Stomach (tissue), 9 donors: ENCODE data around the gene RNF11. TPM values are rescaled to one million over a fixed set of nuclear protein-coding genes. Genes with fewer than 3 reads are reported as not detected.

Experiments used
- DNase-seq, 2 donors: peaks; one replicate each; pipeline versions ENCODE4 v3.0.0 to v3.0.0-alpha.2; 2013 to 2019
- H3K27ac ChIP-seq, 5 donors: fragments of 200-600 bp in 4 of 5; sonication (generic) in 4 of 5; one replicate each; pipeline ENCODE4 v1.5.1; 2013 to 2019; ENCODE audit warnings: mild to moderate bottlenecking in 1 of 5, moderate library complexity in 1 of 5
- H3K27me3 ChIP-seq, 3 donors: fragments of 200-600 bp; sonication (generic); one replicate each; pipeline ENCODE4 v1.5.1; 2017 to 2019; ENCODE audit warnings: mixed run types in 1 of 3
- H3K36me3 ChIP-seq, 4 donors: fragments of 200-600 bp; sonication (generic); 1 replicate in 3 of 4; 2 replicates in 1 of 4; pipeline ENCODE4 v1.5.1; 2016 to 2019
- H3K4me1 ChIP-seq, 4 donors: fragments of 200-600 bp; sonication (generic); one replicate each; pipeline ENCODE4 v1.5.1; 2016 to 2019
- H3K4me3 ChIP-seq, 4 donors: fragments of 200-600 bp; sonication (generic) in 3 of 4; one replicate each; pipeline ENCODE4 v1.5.1; 2016 to 2019; ENCODE audit warnings: mild to moderate bottlenecking in 1 of 4
- H3K9me3 ChIP-seq, 4 donors: fragments of 200-600 bp; sonication (generic); one replicate each; pipeline ENCODE4 v1.5.1; 2016 to 2019
- EP300 ChIP-seq: sonication (generic); formaldehyde crosslinking; IDR thresholded peaks from one replicate; pipeline ENCODE4 v1.6.1; 2017; ENCODE audit warnings: antibody characterized with exemption
- POLR2A ChIP-seq, 4 donors: fragments of 450-650 bp; IDR thresholded peaks; one replicate each; pipeline ENCODE4 v1.6.1; 2016; ENCODE audit warnings: antibody characterized with exemption in 4 of 4, control low read depth in 2 of 4, mild to moderate bottlenecking in 1 of 4, moderate library complexity in 1 of 4
- POLR2AphosphoS5 ChIP-seq, 3 donors: sonication (generic); formaldehyde crosslinking; IDR thresholded peaks; one replicate each; pipeline ENCODE4 v1.6.1; 2016; ENCODE audit warnings: antibody characterized with exemption in 3 of 3
- WGBS, 5 donors: extraction: QIAGEN DNeasy Blood & Tissue Kit in 3 of 5; methylation state at CpG; one replicate each; pipeline versions ENCODE4 v1.1.5 to v1.1.7; 2013 to 2018; 5-methylcytosine and 5-hydroxymethylcytosine counted together
- intact Hi-C: fragments of 100-400 bp; cut with DNase I; formaldehyde crosslinking; loops from one replicate; pipeline ENCODE4 v1.15.1; 2023; ENCODE audit warnings: low total_unique reads
- polyA plus RNA-seq, 3 donors: library from polyadenylated mRNA; stranded (reverse); fragments of 200-250 nt; gene quantifications; one replicate each; pipeline ENCODE4 v1.2.3, GENCODE V29; 2013
- total RNA-seq, 5 donors: library from RNA; depleted of rRNA; stranded (reverse); fragments of >200 nt; gene quantifications; one replicate each; pipeline versions ENCODE4 v1.1.0 to v1.2.3, GENCODE V29; 2014 to 2016
- TF ChIP-seq, protein P1 (sequence below), 7 experiments: fragments of 450-650 bp in 4 of 7; fragments of 200-600 bp in 3 of 7; sonication (generic) in 3 of 7; IDR thresholded peaks; one replicate each; pipeline ENCODE4 v1.5.1; 2016 to 2019; ENCODE audit warnings: antibody characterized with exemption in 7 of 7, control low read depth in 2 of 7, mild to moderate bottlenecking in 1 of 7
- donor health status: healthy with polysubstance abuse.
- donor health status: Bipolar disorder and iron deficiency.
- donor health status: healthy.

Gene RNF11
- total and polyA plus RNA-seq, 8 donors = 34.6 to 120 (median 74.4) TPM

GRCh38 chr1:51313268-51313852, 77.3 kb downstream of the RNF11 start:
- Histone ChIP-seq H3K27ac (peak overlapping the region in 4 of 5 donors; percentile 55 to 85 (median 70)), H3K4me1 (peaks cover 15 to 30% (median 23%) of the 10 kb centered on the region in 4 donors), H3K9me3 (no peaks in the 10 kb centered on the region), H3K36me3 (peaks cover 0 to 27% (median 19%) of the 10 kb centered on the region in 4 donors), H3K27me3 (no peaks in the 10 kb centered on the region), H3K4me3 (no peak overlapping the region)
- 79 to 98% (median 91%) methylated on average over 5 of the region's 5 CpGs for WGBS, 5 donors
- no peak for DNase-seq
- TF ChIP-seq, protein P1, sequence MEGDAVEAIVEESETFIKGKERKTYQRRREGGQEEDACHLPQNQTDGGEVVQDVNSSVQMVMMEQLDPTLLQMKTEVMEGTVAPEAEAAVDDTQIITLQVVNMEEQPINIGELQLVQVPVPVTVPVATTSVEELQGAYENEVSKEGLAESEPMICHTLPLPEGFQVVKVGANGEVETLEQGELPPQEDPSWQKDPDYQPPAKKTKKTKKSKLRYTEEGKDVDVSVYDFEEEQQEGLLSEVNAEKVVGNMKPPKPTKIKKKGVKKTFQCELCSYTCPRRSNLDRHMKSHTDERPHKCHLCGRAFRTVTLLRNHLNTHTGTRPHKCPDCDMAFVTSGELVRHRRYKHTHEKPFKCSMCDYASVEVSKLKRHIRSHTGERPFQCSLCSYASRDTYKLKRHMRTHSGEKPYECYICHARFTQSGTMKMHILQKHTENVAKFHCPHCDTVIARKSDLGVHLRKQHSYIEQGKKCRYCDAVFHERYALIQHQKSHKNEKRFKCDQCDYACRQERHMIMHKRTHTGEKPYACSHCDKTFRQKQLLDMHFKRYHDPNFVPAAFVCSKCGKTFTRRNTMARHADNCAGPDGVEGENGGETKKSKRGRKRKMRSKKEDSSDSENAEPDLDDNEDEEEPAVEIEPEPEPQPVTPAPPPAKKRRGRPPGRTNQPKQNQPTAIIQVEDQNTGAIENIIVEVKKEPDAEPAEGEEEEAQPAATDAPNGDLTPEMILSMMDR (IDR thresholded peaks at IDR 0.05) = peak in 2 of 7 experiments; percentile 14 to 24
- no peak for TF ChIP-seq EP300
- TF ChIP-seq POLR2A (IDR thresholded peaks at IDR 0.05) = no peak
- intact Hi-C loops = no loop called here

GRCh38 chr1:51313961-51314777, 78.1 kb downstream of the RNF11 start:
- Histone ChIP-seq H3K9me3 (no peaks in the 10 kb centered on the region), H3K4me3 (no peak overlapping the region), H3K27me3 (no peaks in the 10 kb centered on the region), H3K36me3 (peaks cover 0 to 27% (median 15%) of the 10 kb centered on the region in 4 donors), H3K27ac (peak overlapping the region; percentile 33 to 85 (median 68)), H3K4me1 (peaks cover 15 to 30% (median 23%) of the 10 kb centered on the region in 4 donors)
- 37 to 48% (median 48%) methylated on average over 12 of the region's 12 CpGs for WGBS, 5 donors
- TF ChIP-seq EP300 (no peak), POLR2AphosphoS5 (IDR thresholded peaks at IDR 0.05) (peak in 1 of 3 donors; percentile 62)
- peak in 1 of 2 donors; percentile 75 for DNase-seq
- intact Hi-C loops = no loop called here

DNA sequence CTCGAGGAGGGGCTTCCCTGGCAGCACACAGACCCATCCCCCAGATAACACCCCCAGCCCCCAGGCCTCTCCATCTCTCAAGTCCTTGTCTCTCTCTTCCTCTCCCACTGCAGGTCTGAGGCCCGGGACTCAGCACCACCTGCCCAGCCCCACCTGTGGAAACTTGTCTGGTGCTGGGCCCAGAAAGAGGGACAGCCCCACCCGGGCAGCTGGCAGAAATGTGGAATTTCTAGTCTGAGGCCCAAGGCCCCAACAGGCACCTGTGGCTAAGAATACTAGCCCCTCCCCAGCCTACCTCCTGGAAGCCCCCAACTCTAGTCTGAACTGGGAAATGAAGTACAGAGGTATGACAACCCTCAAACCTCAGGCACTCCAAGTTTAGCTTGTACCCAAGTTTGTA, 78.9 kb downstream of the RNF11 start:
- Histone ChIP-seq H3K27me3 (no peaks in the 10 kb centered on the region), H3K36me3 (peaks cover 0 to 27% (median 15%) of the 10 kb centered on the region in 4 donors), H3K27ac (peak overlapping the region; percentile 9 to 85 (median 68)), H3K4me3 (no peak overlapping the region), H3K4me1 (peaks cover 15 to 30% (median 23%) of the 10 kb centered on the region in 4 donors), H3K9me3 (no peaks in the 10 kb centered on the region)
- intact Hi-C loops = no loop called here
- no peak for TF ChIP-seq POLR2AphosphoS5 (IDR thresholded peaks at IDR 0.05)
- TF ChIP-seq, protein P1 (IDR thresholded peaks at IDR 0.05) = no peak
- TF ChIP-seq POLR2A (IDR thresholded peaks at IDR 0.05) = no peak
- TF ChIP-seq EP300 = no peak
- 32 to 50% (median 41%) methylated on average over 3 of the region's 3 CpGs for WGBS, 5 donors
- peak; percentile 53 to 59 for DNase-seq

- Histone ChIP-seq H3K27ac (peak overlapping the region in 1 of 5 donors; percentile 85), H3K27me3 (no peaks in the 10 kb centered on the region), H3K36me3 (peaks cover 0 to 18% (median 8%) of the 10 kb centered on the region in 4 donors), H3K4me3 (no peak overlapping the region), H3K9me3 (no peaks in the 10 kb centered on the region), H3K4me1 (peaks cover 15 to 30% (median 23%) of the 10 kb centered on the region in 4 donors)
- no peak for TF ChIP-seq POLR2A (IDR thresholded peaks at IDR 0.05)
- TF ChIP-seq, protein P1 (IDR thresholded peaks at IDR 0.05) = no peak
- no peak for TF ChIP-seq POLR2AphosphoS5 (IDR thresholded peaks at IDR 0.05)
- no peak for TF ChIP-seq EP300
- intact Hi-C loops = no loop called here
- peak in 1 of 2 donors; percentile 72 for DNase-seq
- WGBS, 5 donors = 78 to 88% (median 85%) methylated on average over 6 to 9 of the region's 9 CpGs
Measured at GRCh38 chr1:51316113-51316845, 80.2 kb downstream of the RNF11 start.
